Fibroblast of skin of back (primary cell): ENCODE results near the gene C2CD4D.
A peak's percentile ranks its signal among the peaks of the same experiment; 100 is the strongest.

ENCODE experiments used
- DNase-seq: peaks from one replicate; pipeline ENCODE4 v3.0.0-alpha.2; 2013

The C2CD4D gene

GRCh38 chr1:151813271-151813977 lies 26.2 kb downstream of the C2CD4D start:
- no peak for DNase-seq

GRCh38 chr1:151811181-151811580 lies 28.4 kb downstream of the C2CD4D start:
- no peak for DNase-seq

- no peak for DNase-seq
Measured at GRCh38 chr1:151809985-151810556, 29.5 kb downstream of the C2CD4D start.

GRCh38 chr1:151809290-151809984 lies 30.2 kb downstream of the C2CD4D start:
- no peak for DNase-seq

- DNase-seq, result no peak
Measured at GRCh38 chr1:151807766-151808165, 31.9 kb downstream of the C2CD4D start.

- no peak for DNase-seq
Measured at GRCh38 chr1:151807131-151807530, 32.5 kb downstream of the C2CD4D start.

DNA sequence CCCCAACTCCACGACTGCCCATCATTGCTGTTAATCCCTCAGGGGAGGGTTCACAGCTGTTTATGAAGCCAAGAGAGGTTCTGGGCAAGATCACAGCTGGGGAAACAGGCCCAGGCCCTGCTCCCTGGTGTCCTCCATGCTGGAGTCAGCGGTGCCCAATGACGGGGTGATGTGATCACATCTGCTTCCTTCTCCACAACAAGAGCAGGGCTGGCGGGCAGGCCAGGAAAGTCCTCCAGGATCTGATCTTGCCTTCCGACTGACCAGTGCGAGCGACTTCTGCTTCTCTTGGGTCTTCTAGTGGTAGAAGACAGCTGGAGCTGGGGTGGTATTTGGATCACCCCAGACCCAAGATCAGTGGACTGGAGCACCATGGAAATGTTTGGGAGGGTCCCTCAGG lies 33.5 kb downstream of the C2CD4D start:
- no peak for DNase-seq

GRCh38 chr1:151805066-151805820 lies 34.4 kb downstream of the C2CD4D start, which contains the start of gene LINGO4:
TSS of gene LINGO4 (minus strand) at chr1:151805419. CDS start at chr1:151802704, 2,715 bp downstream.
- DNase-seq, result no peak

DNA sequence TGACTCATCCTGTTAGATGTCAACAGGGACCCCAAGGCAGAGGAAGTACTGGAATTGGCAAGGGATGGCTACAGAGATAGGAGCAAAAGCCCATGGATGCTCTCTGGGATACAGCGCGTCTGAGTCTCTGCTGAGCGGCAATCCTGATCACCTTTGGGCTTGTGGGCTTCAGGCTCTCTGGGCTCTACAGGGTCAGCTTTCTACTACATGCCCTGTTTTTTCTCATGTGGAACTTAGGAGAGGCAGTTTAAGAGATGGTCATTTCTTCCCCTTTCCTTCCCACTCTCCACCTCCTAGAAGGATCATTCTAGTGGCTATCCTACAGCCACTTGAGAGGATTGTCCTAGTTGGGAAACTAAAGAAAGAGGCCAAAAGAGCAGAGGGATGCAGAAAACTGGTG lies 35.7 kb downstream of the C2CD4D start:
- no peak for DNase-seq

DNA sequence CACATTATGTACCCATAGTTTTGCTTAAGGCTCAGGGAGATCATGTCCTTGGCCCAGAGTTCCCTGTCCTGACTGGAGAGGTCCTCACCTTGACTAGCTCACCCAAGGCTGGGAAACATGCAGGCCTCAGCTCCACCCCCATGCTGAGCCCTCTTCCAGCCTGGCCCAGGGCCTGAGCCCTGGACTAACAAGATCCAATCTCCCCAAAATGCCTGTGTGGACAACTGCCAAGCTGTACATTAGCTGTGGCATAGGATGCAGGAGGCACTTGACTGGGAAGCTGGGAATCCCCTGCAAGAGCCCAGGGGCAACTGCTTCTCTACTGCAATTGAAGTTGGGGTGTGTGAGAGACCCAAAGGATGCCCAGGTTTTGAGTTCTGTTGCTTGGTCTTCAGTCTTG lies 36.5 kb downstream of the C2CD4D start:
- DNase-seq, result no peak

- DNase-seq, result no peak
Measured at GRCh38 chr1:151802372-151802771, 37.2 kb downstream of the C2CD4D start.

- no peak for DNase-seq
Measured at GRCh38 chr1:151801846-151802245, 37.8 kb downstream of the C2CD4D start.

DNA sequence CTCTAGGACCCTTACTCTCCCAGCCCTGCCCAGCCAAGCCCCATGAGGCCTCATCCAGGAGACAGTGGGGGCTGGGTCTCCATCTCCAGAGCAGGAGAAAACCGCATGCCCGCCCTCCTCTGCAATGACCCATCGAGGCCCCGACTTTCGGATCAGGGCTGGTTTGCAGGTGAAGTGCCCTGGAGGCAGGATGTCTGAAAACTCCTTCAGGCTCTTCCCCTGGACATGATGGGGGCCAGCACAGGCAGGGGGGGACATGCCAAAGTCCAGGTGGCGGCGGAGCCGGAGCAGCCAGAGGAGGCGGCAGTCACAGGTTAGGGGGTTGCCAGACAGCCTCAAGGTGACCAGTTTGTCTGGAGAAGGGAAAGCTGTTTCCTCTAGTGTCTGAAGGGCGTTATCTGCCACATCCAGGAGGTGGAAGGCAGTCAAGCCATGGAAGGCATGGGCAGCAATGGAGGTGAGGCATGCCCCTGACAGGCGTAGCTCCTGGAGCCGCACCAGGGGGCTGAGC lies 38.3 kb downstream of the C2CD4D start:
- DNase-seq, result no peak

DNA sequence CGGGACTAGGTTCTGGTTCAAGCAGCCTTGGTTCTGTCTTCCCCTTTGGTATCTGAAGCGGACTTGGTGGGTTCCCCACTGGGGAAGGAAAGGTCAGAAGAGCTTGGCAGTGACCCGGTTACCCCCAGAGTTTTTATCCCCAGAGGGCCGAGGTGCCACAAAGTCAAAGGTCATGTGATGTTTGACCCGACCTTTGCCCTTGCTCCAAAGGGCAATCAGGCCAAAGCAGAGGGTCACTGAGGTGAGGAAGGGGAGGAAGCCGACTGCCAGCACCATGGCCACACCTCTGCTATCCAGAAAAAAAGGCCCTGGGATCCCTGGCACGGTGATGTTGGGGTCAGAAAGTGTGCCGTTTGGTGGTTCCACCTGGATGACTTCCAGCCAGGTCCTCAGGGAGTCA lies 38.8 kb downstream of the C2CD4D start:
- no peak for DNase-seq

DNA sequence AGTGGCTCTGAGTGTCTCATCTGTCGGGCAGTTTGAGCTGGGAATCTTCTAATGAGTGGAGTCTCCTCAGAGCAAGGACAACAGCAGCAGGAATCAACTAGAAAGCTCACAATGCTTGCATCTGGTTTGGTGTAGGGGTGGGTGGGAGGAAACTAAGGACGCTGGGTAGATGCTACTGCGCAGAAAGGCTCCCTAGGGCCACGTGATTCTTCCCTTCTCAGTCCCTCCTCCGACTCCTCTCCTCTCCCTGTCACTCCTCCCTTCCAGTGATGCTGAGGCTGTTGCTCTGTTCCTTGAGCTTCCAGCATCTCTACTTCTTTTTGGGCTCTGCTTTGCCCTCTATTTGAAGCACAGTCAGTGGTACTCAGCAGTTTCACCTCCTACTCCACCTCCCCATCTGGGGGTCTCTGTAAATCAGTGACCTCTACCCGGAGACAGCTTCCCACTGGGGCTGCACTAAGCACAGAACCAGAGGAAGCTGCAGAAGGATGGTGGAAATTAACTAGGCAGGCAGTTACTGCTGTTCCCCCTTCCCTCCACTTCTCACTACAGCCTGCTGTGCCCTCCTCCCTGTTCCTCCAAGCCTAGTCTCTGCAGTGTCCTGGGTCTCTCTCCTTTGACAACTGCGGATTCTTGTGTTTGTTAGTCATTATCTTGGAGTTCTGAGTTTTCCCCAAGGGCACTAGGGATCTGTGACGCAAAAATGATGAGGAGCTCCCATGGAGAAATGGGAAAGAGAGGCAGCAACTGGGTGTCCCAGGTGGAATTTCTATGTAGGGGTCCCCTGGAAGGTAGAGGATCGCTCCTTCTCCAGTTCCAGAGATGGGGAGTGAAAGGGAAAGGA lies 40.2 kb downstream of the C2CD4D start:
- peak; percentile 35 for DNase-seq

DNA sequence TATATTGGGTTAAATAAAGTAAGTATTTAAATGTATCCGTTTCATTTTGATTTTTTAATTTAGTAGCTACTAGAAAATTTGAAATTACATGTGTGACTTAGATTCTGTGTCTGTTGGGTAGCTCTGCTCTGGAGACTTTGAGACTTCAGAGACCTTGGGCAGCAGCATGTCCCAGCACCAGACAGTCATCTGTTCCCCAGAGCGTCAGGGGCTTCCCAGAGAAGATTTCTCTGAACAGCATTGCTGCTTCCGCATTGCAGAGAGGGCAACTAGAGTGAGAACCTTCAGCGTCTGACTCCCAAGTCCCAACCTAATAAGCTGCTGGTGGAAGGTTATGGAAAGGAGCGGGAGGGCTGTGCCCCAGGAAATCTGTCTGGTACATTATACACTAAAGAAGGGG lies 41.0 kb downstream of the C2CD4D start:
- no peak for DNase-seq

DNA sequence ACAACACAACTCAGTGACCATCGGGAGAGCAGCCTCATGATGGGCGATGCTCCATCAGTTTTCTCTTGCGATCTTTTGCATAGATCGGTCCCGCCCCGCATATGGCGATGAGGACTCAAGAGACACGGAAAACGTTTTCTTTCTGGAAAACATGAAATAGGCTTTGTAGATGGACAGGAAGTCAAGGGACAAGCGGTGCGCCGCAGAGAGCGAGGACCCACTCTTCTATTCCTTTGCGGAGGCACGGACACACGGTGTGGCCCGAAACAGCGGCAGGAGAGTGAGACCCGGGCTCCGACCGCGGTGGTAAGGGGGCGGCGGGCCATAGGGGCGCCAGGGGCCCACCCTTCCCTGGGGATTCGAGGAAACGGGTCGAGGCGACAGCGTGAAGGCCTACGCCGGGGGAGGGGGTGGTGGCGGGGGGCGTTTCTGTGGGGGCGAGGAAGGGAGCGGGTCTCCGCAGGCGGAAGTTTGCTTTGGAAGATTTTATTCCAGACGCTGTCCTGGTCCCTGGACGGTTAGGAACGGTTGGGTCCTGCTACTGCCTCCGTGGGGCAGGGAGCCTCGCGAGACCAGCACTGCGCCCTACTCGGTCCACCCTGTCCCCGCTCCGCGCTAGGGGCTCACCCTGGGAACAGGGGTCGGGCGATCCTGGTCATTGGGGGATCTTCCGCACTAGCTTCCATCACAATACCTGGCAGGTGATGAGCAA lies 48.5 kb downstream of the C2CD4D start:
- DNase-seq, result no peak

GRCh38 chr1:151790071-151790939 lies 49.3 kb downstream of the C2CD4D start, which contains the start of gene TDRKH:
TSS of gene TDRKH (minus strand) at chr1:151790500. CDS start at chr1:151783022, 7,478 bp downstream.
- peak; percentile 100 for DNase-seq
